Nephron progenitor cell (in vitro differentiated cells): Measurements from ENCODE around the gene PCGF2.

Experiments
- DNase-seq: peaks from one replicate; pipeline ENCODE4 v3.0.0; 2021
- H3K27ac Mint-ChIP-seq: 2 replicates; pipeline ENCODE4 v1.8.0; 2021; ENCODE audit warnings: mild to moderate bottlenecking, moderate library complexity, mixed read lengths
- H3K27me3 Mint-ChIP-seq: 2 replicates; pipeline ENCODE4 v1.8.0; 2021; ENCODE audit warnings: mild to moderate bottlenecking, low read depth, mixed read lengths; ENCODE audit not compliant: poor library complexity
- H3K36me3 Mint-ChIP-seq: 2 replicates; pipeline ENCODE4 v1.8.0; 2021; ENCODE audit warnings: low read depth, mixed read lengths
- H3K4me1 Mint-ChIP-seq: 2 replicates; pipeline ENCODE4 v1.8.0; 2021; ENCODE audit warnings: mixed read lengths
- H3K4me3 Mint-ChIP-seq: 2 replicates; pipeline ENCODE4 v1.8.0; 2021; ENCODE audit warnings: mild to moderate bottlenecking, moderate library complexity, mixed read lengths
- H3K9me3 Mint-ChIP-seq: 2 replicates; pipeline ENCODE4 v1.8.0; 2021; ENCODE audit warnings: mild to moderate bottlenecking, moderate library complexity, mixed read lengths
- CTCF ChIP-seq: fragments of 200-600 bp; sonication (generic); IDR thresholded peaks from 2 replicates; pipeline ENCODE4 v1.5.0; 2021; ENCODE audit warnings: antibody characterized with exemption

Gene PCGF2

GRCh38 chr17:38690386-38690785, 57.8 kb downstream of the PCGF2 start:
- Mint-ChIP-seq H3K4me3 (no peak overlapping the region), H3K9me3 (no peaks in the 10 kb centered on the region), H3K36me3 (no peaks in the 10 kb centered on the region), H3K27me3 (peaks cover 16% of the 10 kb centered on the region), H3K4me1 (peaks cover 36% of the 10 kb centered on the region), H3K27ac (no peak overlapping the region)
- TF ChIP-seq CTCF: no peak
- no peak for DNase-seq

GRCh38 chr17:38687286-38687685, 60.9 kb downstream of the PCGF2 start:
- TF ChIP-seq CTCF: no peak
- H3K9me3 Mint-ChIP-seq: no peaks in the 10 kb centered on the region
- no peak overlapping the region for H3K4me3 Mint-ChIP-seq
- peaks cover 30% of the 10 kb centered on the region for H3K4me1 Mint-ChIP-seq
- H3K27me3 Mint-ChIP-seq: peaks cover 24% of the 10 kb centered on the region
- H3K27ac Mint-ChIP-seq: no peak overlapping the region
- H3K36me3 Mint-ChIP-seq: no peaks in the 10 kb centered on the region
- DNase-seq: no peak

GRCh38 chr17:38685491-38685890, 62.6 kb downstream of the PCGF2 start:
- Mint-ChIP-seq H3K27me3 (peaks cover 21% of the 10 kb centered on the region), H3K4me3 (no peak overlapping the region), H3K36me3 (no peaks in the 10 kb centered on the region), H3K9me3 (no peaks in the 10 kb centered on the region), H3K27ac (peak overlapping the region; percentile 2), H3K4me1 (peaks cover 16% of the 10 kb centered on the region)
- TF ChIP-seq CTCF: no peak
- DNase-seq: no peak
